GM19023 (cell line): ENCODE results near the gene EDN2.

ENCODE experiments used
- ATAC-seq: cut with Tn5 transposase; IDR thresholded peaks from one replicate; pipeline ENCODE4 v1.9.1; 2021; ENCODE audit warnings: mild to moderate bottlenecking, moderate library complexity; ENCODE audit not compliant: unreplicated experiment

The EDN2 gene

GRCh38 chr1:41518471-41518870 lies 34.0 kb upstream of the EDN2 start:
- ATAC-seq, result no peak

DNA sequence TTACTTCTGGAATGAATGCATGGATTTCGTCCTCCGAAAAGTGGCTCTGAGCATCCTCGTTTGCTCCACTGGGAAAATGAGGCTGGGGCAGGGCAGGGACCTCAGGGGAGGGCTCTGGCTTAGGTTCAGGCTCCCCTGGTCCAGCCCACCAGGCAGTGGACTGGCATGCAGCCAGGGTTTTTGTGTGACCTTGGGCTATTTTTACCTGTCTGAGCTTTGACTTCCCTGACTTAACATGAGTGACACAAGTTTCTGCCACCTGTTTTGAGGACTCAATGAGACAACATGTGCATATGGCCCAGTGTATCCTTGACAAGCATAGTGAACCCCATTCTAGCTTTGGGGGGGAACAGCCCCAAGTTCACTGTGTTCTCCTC lies 32.6 kb upstream of the EDN2 start:
- ATAC-seq, result no peak

- ATAC-seq, result peak; percentile 77
Measured at GRCh38 chr1:41516168-41517061, 31.9 kb upstream of the EDN2 start.

GRCh38 chr1:41515778-41516167 lies 31.3 kb upstream of the EDN2 start:
- ATAC-seq, result no peak

DNA sequence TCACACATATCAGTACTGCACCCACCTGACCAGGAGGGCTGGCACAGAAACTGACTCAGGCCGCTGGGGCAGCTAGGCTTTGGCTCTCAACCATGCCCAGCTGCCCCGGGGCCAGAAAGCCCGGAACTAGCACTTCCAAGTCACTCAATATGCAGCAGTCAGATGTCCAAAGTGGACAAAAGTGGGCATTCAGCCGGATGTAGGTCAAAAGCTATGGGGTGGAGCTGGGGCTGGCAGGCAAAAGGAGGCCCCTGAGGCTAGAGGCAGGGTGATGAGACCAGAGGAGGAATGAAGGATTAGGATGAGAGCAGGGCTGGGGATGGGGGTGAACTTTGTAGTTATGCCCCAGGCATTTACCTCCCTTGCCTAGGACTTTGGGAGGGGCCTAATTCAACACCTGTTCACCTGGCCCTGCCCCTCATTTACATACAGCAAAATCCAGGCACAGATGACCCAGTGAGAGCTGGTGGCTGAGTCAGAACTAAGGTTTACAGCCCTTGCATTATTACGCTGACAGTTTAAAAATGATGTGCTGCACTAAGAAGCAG lies 30.7 kb upstream of the EDN2 start:
- ATAC-seq, result no peak

- no peak for ATAC-seq
Measured at GRCh38 chr1:41514381-41514780, 29.9 kb upstream of the EDN2 start.

DNA sequence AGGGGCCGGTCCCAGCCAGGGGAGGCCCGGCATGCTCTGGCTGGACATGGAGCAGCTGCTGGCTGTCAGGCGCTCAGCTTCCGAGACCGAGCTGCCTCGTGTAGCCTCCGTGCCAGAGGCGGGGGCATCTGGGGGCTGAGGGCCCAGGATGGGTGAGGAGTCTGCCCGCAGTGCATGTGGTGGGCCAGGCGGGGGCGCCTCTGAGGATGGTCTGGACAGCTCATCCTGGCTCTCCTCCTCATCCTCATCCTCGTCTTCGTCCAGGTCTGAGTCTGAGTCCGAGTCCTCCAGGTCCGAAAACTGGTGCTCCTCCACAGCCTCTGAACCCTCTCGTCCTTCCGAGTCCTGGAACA lies 28.9 kb upstream of the EDN2 start:
- ATAC-seq, result no peak

DNA sequence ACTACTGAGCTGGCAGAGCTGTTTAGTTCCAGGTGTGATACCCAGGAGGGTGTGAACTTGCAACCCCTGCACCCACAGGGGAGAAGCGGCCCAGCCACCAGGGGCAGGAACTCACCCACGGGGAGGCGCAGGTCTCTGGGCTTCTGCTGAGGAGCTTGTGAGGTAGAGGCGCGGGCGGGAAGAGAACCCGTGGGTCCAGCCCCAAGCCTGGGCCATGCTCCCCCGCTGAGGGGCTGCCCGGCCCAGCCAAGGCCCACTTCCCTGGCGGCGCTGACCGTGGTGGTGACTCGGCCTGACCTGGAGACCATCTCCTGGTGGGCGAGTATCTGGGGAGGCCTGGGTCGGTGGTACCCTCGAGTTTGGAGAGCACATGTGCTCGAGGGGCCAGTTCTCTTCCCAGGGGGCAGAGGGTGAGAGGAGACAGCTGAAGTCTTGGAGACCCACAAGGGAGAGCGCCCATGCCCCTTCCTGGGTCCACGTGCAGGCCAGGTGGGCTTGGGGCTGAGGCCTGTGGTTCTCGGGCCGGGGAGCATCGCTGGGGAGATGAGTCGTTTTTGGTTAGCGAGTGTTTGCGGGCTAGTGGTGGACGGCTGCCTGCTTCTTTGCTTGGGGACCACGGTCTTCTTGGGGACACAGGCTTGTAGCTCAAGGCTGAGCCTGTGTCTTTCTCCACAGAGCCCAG lies 28.4 kb upstream of the EDN2 start:
- no peak for ATAC-seq

- ATAC-seq, result no peak
Measured at GRCh38 chr1:41511239-41511540, 26.7 kb upstream of the EDN2 start.

- ATAC-seq, result no peak
Measured at GRCh38 chr1:41510531-41511238, 26.2 kb upstream of the EDN2 start.

- no peak for ATAC-seq
Measured at GRCh38 chr1:41509270-41509671, 24.8 kb upstream of the EDN2 start.

DNA sequence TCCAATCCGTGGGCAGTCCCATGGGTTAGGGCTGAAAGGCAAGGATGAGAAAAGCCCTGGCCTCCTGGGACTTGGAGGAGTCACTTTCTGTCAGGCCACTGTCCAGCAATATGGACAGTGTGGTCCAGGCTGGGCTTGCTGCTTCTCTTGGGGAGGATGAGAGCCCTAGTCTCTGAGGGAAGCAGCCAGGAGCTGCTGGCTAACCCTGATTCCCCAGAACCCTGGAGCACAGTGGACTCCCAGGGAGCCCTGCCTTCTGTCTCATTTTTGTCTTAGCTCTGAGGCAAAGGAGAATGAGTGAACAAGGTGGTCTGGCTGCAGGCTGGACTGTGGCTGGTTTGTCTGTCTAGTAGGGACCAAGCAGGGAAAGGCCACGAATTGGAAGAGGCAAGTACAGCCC lies 23.8 kb upstream of the EDN2 start:
- ATAC-seq, result no peak

DNA sequence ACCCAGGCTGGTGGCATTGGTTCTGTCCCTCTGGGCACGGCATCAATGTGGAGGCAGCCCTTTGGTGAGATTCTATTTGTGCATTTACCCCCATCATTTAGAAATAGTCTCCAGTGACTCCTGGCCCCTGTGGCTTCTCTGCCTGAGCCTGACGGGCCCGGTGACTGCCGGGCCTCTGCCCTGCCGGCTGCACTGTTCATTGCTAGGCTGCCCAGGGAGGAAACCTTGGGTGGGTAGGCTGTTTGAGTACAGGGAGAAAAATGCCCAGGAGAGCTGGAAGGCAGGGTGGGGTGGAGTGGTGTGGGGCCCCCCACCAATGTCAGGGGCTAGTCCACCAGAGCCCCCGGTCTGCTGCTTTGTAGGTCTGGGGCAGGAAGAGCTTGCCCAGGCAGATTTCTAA lies 23.4 kb upstream of the EDN2 start:
- no peak for ATAC-seq

DNA sequence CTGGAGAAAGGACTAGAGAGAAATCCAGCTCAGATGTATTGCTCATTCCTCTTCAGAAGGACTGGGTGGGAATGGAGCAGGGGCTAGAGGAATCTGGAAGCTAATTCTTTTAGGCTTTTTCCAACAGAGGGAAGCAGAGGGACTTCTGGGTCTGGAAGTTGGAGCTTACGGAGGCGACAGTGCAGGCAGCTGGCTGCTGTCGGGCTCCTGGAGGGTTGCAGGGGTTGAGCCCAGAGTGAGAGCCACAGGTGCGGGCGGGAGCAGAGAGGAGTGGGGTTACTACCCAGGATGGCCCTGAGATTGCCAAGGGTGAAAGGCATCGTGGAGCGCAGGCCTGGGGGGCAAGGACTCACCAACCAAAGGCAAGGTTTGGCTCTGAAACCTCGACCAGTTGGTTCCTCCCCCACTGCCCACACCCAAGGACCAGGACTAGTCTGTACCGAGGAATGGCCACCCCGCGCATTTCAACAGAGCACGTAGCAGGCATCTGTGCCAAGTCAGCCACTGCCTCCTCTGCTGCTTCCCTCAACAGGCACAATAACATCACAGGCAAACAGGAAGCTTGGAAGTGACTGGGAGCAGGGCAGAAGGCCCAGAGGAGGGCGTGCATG lies 22.7 kb upstream of the EDN2 start:
- no peak for ATAC-seq

DNA sequence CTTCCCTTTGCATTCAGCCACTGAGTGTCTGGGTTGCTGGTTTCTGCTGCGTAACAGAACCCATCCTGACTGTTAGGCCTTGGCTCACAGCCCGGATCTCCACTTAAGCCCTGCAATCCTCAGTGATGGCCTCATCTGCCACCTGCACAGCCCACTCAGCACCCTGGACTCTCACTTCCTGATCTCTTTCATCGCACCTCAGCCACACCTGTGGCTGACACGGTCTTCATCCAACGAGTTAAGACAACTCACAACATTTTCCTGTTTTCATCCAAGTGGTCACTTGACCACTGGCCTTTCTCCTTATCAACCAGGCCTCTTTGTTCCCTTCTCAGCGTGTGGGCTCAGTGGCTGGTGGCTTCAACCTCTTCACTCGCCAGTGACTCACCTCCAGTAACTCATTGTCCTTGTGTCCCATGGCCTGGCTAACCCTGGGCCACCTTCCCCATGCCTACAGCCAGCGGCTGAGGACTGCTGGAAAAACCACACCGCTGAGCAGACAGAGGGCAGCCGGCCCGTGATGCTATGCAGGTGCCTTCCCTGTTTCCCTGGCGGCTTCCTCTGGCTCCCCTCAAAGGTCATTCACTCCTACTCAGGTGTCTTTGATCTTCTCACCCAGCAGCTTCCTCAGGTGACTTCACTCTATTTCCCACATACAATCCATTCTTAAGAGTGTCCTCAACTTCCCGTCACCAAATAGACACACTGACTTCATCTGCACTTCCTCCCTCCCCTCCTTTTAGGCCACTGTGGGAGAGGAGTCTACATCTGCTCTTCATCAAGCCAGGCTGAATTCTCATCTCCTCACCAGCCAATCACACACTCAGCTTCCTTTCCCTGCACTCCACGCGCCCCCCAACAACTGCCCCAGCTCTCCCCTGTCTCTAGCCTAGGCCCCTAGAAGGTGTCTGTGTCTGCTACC lies 19.9 kb upstream of the EDN2 start:
- ATAC-seq, result no peak

- ATAC-seq, result no peak
Measured at GRCh38 chr1:41503538-41504113, 19.1 kb upstream of the EDN2 start.

DNA sequence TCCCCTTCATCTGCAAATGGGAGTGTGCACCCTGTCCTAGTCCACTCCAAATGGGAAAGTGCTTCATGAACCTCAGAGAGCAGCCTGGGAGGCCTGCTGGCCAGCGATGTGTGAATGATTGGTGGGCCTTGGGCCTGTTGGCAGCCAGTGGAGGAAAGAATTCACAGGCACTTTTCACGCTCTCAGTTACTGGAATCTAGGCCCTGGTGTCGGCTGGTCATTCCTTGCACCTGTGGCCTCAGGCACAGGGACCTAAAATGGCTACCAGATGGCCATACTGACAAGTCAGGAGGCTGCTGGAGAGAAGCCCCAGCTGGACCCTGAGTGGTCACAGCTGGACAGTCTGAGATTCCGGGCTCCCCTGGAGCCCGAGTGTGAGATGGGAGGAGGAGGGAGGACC lies 18.4 kb upstream of the EDN2 start:
- ATAC-seq, result no peak

- ATAC-seq, result no peak
Measured at GRCh38 chr1:41501581-41501980, 17.1 kb upstream of the EDN2 start.

- ATAC-seq, result no peak
Measured at GRCh38 chr1:41500781-41501518, 16.5 kb upstream of the EDN2 start.
